ENCODE data around the gene P3H3. TPM values are rescaled to one million over a fixed set of nuclear protein-coding genes. Genes with fewer than 3 reads are reported as not detected.

The P3H3 gene
- total and polyA plus RNA-seq, 2 of the 4 experiments (the other 2 are of a cell fraction): 27.8 to 83.9 TPM

DNA sequence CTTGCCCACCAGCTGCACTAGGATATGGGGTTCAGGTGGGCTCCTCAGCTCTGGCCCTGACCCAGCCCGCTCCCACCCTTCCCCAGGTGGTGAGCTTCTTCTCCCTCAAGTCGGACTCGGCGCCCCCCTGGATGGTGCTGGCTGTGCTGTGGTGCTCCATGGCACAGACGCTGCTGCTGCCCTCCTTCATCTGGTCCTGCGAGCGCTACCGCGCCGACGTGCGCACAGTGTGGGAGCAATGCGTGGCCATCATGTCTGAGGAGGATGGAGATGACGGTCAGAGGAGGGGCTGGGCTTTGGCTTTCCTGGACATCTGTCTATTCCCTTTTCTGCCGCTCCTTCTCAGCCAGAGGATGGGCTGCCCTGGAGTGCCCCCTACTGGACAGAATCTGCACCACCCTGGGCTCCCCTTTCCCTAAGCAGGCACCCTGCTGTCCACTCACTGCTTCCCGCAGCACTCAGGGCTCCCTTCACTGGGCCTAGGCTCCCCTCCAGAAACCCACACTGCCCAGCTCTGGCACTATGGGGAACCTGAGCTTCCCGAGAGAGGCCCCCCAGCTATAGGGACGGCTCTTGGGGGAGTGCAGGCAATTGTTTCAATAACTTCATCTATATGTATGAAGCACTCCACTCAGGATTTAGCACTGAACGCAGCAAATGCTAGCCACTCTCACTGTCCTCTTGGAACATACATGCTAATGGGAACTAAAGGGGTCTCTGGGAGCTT is 2.6 kb upstream of the P3H3 start (continued):
- TF ChIP-seq SMC3 (IDR thresholded peaks at IDR 0.05; ENCODE audit: low read depth, low read length): peak; percentile 81

GRCh38 chr12:6826125-6826733 is 2.0 kb upstream of the P3H3 start:
- Histone ChIP-seq H3K4me2 (ENCODE audit: low read depth, low read length) (no peak overlapping the region), H3K9me3 (ENCODE audit: control insufficient read depth, insufficient read depth, low read length) (no peaks in the 10 kb centered on the region), H3K27ac (ENCODE audit: insufficient read depth, low read length) (no peak overlapping the region), H4K5ac (ENCODE audit: low read depth, low read length) (no peak overlapping the region), H2AK9ac (replicated peaks; ENCODE audit: low read depth, low read length, poor library complexity) (peak overlapping the region; percentile 93), H2BK15ac (ENCODE audit: low read depth, low read length) (no peak overlapping the region), H3K23ac (ENCODE audit: low read depth, low read length) (no peak overlapping the region), H3K56ac (ENCODE audit: extremely low read depth, insufficient read depth, low read length) (no peak overlapping the region), H2BK5ac (ENCODE audit: low read depth, low read length, poor library complexity, severe bottlenecking) (no peak overlapping the region), H3K4ac (ENCODE audit: low read depth, low read length) (no peak overlapping the region), H3K18ac (ENCODE audit: low read depth, low read length) (no peak overlapping the region), H3K27me3 (ENCODE audit: control insufficient read depth, insufficient read depth, low read length) (peaks cover 2% of the 10 kb centered on the region; the same call in 1 of the 2 replicates), H4K91ac (ENCODE audit: insufficient read depth, low read depth, low read length) (no peak overlapping the region), H2AK5ac (ENCODE audit: low read depth, low read length) (peak overlapping the region; percentile 22), H3K4me1 (ENCODE audit: control insufficient read depth, insufficient read depth, low read length) (peaks cover 21% of the 10 kb centered on the region), H3K79me1 (ENCODE audit: low read depth in 1 of 2, low read length in 2 of 2) (peaks cover 11 to 54% of the 10 kb centered on the region in 2 experiments; a peak in 3 of 4 replicates), H2BK120ac (ENCODE audit: low read depth, low read length) (no peak overlapping the region), H3K9me1 (ENCODE audit: insufficient read depth, low read length) (peaks cover 6% of the 10 kb centered on the region), H4K8ac (ENCODE audit: low read depth in 2 of 2, low read length in 2 of 2) (no peak overlapping the region), H2AFZ (replicated peaks; ENCODE audit: low read length, poor library complexity) (no peak overlapping the region), H4K20me1 (ENCODE audit: insufficient read depth, low read length) (peaks cover 9% of the 10 kb centered on the region; the same call in 1 of the 2 replicates), H3K14ac (replicated peaks; ENCODE audit: low read depth, low read length) (no peak overlapping the region), H3K9ac (ENCODE audit: low read depth, low read length) (no peak overlapping the region), H3K36me3 (ENCODE audit: control insufficient read depth, insufficient read depth, low read length) (peaks cover 9% of the 10 kb centered on the region), H3K4me3 (ENCODE audit: insufficient read depth, low read depth, low read length) (no peak overlapping the region), H2BK20ac (ENCODE audit: low read depth, low read length) (no peak overlapping the region)
- 92% methylated on average over 8 of the region's 17 CpGs; no CpG with 5 or more reads in 1 of the 2 experiments for WGBS, 2 experiments (ENCODE audit: extremely low coverage in 2 of 2, insufficient read length in 1 of 2)
- dilution Hi-C loops (cut with HindIII; ENCODE audit: low sequenced_read_pairs, unreplicated experiment) (no loop called here), in situ Hi-C loops (cut with MboI; ENCODE audit: low sequenced_read_pairs) (loop anchor here (5.0 to 10.0 kb wide), 2 partner anchors 74 to 211 kb away; partner anchors contain the start of gene MLF2), intact Hi-C loops (cut with micrococcal nuclease) (loop anchor here (5.0 kb wide), 1 partner anchor 139 kb away; the partner anchor contains the start of gene ZNF384)
- BruUV-seq (replicated peaks): no TSS peak
- DNase-seq (no peak), ATAC-seq (ENCODE audit: low read depth) (no peak)
- TF ChIP-seq MAZ (IDR thresholded peaks at IDR 0.05; ENCODE audit: borderline replicate concordance, low read depth, low read length): no peak
- no peak for TF ChIP-seq BHLHE40 (IDR thresholded peaks at IDR 0.05; ENCODE audit: low read depth, low read length)
- TF ChIP-seq, protein P1, sequence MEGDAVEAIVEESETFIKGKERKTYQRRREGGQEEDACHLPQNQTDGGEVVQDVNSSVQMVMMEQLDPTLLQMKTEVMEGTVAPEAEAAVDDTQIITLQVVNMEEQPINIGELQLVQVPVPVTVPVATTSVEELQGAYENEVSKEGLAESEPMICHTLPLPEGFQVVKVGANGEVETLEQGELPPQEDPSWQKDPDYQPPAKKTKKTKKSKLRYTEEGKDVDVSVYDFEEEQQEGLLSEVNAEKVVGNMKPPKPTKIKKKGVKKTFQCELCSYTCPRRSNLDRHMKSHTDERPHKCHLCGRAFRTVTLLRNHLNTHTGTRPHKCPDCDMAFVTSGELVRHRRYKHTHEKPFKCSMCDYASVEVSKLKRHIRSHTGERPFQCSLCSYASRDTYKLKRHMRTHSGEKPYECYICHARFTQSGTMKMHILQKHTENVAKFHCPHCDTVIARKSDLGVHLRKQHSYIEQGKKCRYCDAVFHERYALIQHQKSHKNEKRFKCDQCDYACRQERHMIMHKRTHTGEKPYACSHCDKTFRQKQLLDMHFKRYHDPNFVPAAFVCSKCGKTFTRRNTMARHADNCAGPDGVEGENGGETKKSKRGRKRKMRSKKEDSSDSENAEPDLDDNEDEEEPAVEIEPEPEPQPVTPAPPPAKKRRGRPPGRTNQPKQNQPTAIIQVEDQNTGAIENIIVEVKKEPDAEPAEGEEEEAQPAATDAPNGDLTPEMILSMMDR (conservative IDR thresholded peaks at IDR 0.05; ENCODE audit: low read depth, low read length): no peak
- no peak for TF ChIP-seq RAD21 (IDR thresholded peaks at IDR 0.05; ENCODE audit: low read length)
- no peak for TF ChIP-seq CEBPB (IDR thresholded peaks at IDR 0.05; ENCODE audit: low read depth, low read length)
- TF ChIP-seq MXI1 (IDR thresholded peaks at IDR 0.05; ENCODE audit: borderline replicate concordance, low read depth, low read length): no peak
- CTCF ChIA-PET: no interaction called here
- POLR2A ChIA-PET (ENCODE audit: unreplicated experiment): no interaction called here
